HuH-7.5 (cell line): ENCODE data around the gene ALPI.

Source experiments
- DNase-seq: peaks from one replicate; pipeline ENCODE4 v3.0.0; 2011; ENCODE audit warnings: low spot score

The ALPI gene

DNA sequence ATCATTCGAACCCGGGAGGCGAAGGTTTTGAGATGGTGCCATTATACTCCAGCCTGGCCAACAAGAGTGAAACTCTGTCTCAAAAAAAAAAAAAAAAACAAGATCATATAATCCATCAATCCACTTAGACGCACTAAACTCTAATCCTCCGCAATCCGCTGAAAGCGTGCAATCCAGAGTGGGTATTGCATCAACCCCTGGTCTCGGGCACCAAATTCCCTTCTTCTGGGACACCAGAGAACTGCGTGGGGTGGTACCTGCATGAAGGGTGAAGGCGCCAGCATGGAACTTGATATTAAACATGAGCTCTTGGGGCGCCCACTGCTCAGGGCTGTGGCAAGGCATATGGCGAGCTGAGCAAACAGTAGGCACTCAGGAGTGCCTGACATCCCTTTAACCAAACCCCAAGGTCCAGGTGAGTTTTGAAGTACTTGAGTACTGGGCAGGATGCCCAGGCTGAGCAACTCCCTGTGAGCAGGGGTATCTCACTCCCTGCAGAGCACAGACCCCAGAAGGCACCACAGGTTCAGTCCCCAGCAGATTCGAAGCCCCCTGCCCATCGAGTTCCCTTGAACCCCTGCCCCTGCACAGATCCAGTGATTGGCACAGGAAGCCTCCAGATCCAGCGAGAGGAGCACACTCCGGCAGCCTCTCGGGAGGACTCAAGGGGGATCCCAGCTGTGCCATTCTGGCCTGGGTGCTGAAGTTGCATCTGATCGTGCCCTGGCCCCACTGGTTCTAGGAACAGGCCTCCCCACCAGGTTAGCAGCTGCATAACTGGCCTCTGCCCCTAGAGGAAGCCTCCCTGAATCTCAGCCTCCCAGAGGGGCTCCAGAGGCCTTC, 8.0 kb downstream of the ALPI start:
- DNase-seq, result no peak

DNA sequence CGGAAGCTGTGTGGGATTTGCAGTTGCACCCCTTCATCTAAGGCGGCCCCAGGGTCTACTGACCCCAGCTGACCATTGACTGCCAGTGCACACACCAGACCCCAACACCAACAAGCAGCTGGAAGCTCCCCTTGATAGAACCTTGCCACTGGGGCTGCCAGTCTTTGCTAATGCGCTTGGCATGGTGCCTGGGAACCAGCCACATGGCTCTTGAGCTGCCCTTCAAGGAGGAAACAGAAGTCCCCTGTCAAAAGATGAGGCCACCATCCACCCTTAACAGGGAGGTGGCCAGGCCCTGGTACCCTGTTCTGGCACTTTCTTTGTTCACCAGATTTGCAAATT, 8.6 kb downstream of the ALPI start:
- no peak for DNase-seq

DNA sequence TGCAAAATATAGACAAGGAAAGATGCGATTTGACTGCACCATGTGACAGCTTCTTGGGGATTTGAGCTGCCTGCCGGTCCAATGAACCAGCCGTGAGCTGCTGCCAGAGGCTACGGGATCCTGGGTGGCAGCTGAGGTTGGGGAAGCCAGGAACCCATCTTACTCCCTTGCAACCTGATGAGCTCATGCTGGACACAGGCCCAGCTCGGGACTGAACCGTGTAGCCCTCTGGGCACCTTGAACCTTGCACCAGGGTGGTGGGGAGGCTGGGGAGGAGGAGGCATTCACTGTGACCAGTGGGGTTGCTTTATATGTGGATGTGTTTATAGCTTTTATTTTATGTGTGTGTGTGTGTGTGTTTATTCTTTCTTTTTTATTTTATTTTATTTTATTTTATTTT, 9.1 kb downstream of the ALPI start:
- no peak for DNase-seq

DNA sequence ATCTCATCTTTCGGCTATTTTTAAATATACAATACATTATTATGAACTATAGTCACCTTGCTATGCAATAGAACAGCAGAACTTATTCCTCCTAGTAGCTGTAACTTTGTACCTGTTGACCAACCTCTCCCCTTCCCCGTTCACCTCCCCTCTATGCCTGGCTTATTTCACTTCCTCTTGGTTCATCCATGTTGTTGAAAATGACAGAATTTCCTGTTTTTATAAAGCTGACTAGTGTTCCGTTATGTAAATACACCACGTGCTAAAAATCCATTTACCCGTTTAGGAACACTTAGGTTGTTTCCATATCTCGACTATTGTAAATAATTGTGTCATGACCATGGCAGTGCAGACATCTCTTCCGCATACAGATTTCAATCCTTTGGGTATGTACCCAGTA, 10.3 kb downstream of the ALPI start:
- DNase-seq, result no peak

DNA sequence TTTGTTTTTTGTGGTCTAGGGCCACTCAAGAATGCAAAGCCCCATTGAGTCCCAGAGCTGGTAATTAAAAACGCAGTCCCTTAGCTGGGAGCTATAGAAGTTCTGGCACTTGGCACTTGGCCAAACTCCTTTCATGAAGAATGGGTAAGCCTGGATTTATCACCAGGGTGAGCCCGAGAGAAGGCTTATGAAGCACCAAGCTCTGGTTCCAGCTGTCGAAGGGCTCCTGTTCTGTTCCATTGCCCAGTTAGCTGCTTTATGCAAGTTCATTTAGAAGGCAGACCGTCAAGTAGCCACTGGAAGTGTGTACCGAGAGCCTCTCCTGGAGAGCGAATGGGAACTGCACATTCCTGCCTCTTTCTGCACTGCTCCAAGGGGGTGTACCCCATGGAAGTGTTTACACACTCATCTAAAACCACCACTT, 17.5 kb downstream of the ALPI start:
- DNase-seq, result no peak

DNA sequence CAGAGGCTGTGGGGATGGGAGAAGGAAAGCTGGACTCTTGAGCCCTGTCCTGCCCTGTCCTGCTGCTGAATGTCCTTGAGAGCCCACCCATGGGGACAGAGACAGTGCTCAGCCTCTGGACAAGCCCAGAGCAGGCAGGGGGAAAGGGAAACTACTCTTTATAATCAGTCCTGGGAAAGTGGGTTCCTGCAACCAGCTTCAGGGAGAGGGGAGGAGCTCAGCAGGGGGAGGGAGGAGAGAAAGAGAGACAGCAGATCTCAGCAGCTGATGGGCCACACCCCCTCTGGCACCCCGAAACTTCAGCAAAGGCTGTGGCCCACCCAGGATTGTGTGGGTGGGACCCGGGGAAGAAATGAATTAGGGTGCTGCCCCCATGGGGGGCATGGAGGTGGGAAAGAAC, 20.1 kb downstream of the ALPI start:
- no peak for DNase-seq

DNA sequence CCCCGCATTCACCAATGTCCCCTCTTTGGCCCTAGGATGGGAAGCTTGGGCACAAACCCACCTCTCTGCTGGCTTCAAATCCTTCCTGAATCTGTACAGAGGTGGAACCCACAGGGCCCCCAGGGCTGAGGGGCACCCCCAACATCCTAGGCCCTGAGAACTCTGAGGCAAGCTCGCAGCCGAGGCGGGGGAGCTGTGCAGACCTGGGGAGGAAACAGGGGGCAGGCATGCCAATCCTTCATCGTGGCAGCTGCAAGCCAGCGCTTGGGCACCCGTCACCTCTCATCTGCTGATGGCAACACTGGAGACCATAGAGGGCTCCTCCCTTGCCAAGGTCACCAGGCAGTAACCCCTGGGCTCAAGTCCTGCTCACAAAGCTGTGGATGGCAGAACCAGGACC, 20.8 kb downstream of the ALPI start:
- no peak for DNase-seq

DNA sequence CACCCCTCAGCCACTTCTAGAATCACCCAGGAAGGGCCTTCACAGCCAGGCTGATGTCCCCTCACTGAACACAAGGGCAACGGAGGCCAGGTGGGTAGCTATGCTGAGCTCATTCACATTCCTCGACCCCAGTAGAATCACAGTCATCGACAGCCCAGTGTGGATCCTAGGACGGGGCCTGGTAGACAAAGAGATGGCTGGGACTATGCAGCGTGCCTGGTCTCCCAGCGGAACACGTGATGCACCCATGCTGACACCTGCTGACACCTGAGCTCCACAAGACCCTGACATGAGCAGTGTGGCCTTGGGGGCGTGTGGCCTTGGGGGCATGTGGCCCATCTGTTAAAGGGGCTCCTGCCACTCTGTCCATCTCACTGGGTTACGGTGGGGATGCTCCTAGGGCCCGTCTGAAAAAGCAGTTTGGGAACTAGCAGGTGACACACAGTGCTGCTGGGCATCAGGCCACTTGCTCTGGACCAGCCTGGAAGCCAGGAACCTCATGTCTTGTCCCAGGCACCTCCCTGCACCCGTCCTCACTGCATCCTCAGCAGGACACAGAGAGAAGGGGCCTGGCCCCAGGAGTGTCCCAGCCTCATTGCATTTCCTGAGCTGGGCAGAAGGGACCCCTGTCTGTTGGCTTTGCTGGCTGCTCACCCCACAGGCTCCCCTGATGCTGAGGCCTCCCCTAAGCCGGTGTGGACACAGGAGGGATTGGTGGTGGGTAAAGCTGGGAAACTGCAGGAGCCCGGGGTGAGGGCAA, 22.0 kb downstream of the ALPI start:
- no peak for DNase-seq

DNA sequence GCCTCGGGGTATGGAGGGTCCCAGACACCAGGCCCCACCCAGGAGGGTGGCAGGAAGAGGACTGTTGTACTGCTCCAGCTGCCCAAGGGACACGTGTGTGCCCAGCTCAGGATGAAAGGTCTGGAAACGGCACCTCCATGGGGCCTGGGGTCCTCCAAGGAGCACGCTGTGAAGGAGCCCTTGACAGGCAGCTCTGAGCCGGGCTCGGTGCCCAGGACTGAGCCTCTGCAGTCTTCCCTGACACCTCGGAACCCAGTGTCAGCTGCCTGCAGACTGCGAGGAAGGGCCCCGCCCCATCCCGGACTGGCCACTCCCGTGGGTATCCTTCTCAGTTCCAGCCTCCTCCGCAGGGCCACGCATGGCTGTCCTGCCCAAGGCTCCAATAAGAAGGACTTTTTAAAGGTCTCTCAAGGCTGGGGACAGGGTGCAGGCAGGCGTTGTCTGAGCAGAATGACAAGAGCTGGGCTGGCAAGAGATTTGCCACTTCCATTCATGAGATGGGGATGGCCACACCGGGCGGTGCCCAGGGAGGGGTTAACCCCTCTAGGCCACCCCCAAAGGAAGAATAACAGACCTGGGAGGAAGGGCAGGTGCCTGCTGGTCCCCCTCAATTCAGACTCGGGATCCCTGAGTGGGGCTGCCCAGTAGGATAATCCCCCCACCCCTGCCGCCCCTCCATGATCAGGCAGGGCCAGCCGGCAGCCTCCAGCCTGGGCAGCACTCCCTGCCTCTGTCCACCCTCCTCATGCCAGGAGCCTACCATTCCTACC, 22.8 kb downstream of the ALPI start:
- no peak for DNase-seq

DNA sequence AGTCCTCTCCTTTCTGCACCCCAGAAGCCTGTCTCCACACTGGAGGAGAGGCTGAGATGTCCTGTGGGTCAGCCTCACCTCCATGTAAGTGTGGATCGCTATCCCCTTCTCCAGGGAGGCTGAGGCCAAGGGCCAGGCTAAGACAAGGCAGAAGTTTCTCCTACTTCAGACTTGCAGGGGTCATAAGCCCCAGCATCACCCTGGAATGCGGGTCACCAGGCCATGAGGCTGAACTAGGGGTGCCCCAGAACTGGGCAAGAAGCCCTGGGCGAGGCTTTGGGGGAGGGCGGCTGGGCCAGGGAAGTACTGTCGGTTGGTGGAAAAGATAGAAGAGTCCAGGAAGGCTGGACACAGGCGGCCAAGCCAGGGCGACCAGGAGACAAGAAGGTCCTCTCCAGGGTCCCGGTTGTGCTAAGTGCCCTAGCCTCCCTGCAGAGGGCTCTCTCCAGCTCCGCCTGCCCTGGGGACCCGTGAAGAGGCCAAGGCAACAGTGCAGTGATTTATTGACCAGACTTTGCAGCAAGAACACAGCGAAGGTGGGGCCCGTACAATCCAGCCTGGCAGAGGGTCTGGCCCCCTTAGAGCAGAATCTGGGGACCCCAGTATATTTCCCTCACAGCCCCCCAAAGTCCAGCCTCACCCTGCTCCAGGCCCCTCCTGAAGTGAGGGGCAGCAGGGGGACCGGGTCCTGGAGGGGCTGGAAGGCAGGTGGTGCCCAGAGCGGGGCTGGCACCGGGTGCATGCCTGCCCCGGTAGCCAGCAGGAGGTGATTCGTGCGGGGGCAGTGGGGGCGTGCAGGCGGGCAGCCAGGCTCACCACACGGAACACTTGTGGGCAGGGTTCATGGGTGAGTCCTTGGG, 23.6 kb downstream of the ALPI start:
- no peak for DNase-seq

DNA sequence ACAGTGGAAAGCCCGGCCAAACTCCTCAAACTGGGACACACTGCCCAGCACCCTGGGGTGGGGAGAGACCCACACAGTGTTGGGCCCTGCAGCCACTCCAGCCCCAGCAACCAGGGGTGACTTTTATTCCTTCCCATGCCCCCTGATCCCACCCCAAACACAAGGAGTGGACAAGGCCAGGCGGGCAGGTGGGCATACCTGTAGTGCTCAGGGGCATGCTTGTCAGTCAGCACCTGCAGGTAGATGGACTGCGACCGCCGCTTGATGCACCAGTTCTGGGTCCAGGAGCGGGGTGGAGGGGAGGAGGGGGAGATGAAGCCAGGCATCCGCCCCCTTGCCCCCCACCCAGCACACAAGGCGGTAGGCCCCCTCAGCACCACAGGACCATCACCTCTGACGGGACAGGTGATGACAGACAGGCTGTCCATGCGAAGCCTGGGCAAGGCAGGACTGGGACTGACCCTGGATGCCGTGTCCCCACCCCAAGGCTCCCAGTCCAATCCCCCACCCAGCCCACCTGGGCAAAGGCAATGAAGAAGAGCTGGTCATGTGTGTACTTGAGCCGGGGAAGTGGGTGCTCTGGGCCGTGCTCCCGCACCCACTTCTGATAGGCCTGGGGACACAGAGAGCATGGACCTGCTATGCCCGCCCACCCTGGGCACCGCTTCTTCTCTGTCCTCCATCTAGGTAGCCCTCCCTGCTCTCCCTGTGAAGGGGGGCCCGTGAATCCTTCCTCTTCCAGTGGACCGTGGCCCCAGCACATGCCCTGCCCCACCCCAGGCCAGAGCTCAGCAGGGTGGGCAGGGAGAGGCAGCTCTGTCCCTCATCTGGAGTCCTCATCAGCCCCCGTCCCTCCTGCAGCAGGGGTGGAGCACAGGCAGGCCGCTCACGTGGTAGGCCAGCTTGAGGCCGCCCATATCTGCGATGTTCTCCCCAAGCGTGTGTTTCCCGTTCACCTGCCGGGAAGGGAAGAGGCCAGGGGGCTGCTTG, 24.5 kb downstream of the ALPI start:
- DNase-seq, result no peak

DNA sequence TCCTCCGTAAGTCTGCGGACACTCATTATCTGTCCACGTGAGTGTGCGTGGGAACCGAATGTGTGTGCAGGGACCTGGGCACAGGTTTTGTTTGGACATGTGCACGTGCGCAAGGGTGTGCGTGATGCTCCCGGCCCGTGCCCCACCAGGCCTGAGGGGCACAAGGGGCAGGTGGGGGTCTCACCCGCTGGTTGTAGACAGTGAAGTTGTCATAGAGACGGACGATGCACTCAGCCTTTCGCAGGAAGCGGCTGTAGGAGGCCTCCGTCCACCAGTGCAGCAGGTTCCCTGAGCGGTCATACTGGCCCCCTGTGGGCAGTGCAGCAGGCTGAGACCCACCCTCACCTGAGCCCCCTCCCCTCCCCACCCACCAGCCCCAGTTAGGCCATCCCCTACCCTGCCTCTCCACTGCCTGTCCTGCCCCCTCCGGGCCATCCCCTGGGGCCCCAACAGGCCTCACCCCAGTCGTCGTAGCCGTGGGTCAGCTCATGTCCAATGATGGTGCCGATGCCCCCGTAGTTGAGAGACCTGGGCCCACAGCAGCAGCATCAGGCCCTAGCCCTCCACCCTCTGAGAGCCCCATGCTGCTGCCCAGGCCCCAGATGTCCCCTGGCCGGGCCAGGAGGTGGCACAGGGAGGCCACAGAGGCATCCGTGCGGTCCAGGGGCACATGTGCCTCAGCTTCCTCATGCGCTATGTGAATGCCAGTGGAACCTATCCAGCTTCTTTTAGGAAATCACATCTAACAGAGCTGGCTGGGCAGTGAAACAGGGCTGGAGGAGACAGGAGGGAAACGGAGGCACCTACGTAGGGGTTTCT, 25.6 kb downstream of the ALPI start:
- DNase-seq, result no peak

DNA sequence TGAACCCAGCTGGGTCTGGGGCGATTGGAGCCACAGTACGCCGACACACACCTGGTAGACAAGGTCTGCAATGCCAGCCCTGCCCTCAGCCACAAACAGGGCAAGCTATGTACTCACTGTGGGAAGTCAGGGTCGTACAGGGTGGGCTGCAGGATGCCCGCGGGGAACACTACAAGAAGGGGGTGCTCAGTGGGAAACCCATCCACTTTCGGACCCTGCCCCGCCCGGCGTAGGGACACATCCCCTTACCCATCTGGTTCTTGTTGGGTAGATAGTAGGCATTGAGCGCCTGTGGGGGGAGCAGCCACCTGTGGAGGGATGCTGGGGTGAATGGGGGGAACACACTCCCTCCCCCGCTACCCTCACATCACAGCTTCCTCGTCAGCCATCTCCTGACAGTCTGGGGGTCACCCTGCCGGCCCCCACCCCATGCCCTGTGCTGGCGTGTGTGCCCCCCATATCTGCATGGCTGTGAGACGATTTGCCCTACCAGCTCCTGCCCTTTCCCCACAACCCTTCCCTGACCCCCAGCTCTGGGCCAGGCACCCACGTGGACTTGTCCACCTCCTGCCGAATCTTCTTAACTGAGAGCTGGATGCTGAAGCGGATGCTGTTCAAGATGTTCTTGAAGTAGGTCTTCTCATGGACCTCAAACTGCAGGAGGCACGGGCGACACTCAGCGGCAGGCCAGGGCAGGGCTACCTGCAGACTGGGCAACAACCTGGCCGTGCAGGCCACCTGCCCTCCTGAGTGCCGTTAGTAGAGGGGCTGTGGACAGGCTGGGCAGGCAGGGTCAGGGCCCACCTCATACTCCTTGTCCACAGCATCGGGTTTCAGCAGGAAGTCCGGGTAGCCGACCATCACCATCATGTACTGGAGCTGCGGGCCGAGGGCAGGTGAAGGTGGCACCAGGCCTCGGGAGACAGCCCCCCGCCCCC, 26.6 kb downstream of the ALPI start:
- no peak for DNase-seq

DNA sequence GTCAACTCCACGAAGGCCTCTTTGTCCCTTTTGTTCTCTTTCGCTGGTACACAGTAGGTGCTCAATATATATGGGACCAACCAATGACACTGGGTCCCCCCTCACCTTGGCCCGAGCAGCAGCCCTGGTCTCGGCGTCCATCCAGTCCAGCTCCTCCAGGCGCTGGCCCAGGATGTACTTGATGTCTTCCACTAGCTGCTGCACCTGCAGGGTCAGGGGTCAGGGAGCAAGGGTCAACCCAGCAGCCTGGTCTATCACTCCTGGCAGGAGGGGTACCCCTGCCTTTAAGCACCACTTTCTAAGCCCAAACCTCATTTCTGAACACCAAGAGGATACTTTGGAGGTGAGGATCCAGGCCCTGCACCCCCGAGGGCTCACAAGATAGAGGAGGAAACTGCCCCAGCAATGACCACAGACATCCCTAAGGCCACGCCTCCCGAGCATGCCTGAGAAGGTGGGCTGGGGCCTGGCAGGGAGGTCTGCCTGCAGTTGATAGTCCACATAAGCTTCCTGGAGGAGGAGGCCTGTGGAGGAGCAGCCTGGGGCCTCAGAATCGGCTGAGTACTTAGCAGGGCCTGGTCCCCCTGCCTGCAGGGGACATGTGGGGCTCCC, 27.5 kb downstream of the ALPI start:
- no peak for DNase-seq

DNA sequence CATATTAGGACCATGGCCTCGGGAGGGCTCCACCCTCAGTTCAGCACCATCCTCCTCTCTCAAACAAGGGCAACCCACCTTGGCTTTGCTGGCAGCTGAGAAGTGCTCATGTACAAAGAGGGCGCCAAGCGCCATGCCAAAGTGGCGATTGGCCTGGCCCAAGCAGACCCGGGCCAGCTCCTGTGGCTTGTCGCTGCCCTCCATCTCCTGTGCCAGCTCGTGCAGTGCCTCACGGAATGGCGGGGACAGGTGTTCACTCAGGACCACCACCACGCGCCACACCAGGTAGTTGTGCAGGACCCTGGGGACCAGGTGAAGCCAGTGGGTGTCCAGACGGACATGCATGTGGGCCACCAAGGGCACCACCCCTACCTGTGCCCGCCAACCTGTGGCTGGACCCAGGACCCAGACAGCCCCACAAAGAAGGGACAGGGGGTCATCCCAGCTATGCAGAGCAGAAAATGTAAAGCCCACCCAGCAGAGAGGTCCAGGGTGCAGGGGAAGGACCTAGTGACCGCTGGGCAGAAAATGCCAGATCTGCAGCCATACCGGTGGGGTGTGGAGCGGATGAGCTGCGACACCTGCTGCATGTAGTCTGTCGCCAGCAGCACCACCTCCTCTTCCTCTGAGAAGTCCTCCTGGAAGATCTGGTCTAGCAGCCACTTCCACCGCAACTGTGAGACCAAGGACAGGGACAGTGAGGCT, 28.1 kb downstream of the ALPI start:
- DNase-seq, result no peak

DNA sequence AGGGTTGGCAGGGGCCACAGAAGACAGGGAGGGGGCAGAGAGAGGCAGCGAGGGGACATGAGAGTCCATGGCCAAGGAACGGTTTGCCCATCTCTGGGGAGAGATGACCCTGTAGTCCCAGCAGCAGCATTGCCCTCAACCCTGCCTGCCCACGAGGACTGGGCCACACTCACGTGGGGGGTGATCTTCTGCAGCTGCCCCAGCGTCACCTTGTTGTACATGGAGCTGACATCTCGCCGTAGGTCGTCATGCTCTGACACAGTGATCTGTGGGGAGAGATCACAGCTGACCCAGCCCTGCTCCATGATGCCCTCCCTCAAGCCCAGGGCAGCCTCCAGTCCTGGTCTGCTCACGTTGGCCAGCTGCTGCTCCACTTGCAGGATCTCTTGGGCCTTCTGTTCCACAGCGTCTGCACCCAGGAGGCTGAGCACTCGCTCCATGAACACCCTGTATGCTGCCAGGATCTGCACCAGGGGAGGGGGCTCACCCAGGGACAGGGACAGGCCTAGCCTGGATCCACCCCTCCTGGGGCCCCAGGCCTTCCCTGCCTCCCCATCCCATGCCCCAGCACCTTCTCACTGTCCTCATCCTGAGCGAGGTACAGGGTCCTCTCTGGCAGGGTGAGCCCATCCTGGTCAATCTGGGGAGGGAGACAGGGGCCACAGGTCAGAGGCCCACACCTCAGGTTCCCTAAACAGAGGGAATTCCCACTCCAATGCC, 28.8 kb downstream of the ALPI start:
- no peak for DNase-seq

DNA sequence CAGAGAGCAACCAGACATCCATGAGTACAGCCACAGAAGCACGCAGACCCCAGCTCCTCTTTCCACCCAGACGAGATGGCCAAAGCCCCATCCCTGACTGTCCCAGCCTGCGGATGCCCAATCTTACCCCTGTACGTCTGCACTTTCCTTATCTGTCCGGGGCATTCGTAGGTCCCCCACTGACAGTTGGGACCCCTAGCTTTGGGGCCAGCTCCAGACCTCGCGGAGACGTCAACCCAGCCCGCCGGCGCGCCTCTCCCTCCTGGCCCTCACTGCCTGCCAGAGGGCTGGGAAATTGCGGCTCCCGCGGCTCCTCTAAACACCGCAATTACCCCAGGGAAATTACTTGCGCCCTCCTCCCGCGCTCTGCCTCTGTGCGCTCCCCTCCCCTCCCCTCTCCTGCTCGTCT, 29.4 kb downstream of the ALPI start:
- no peak for DNase-seq
